C4-2B (cell line): Measurements from ENCODE around the gene RRM1.
"Not testable (repeated sequence)": the region's sequence is repeated elsewhere in the genome, so short reads cannot be mapped to it uniquely, and the experiment has no call there.

Experiments
- CTCF ChIP-seq: fragments of 450-650 bp; conservative IDR thresholded peaks from 2 replicates; pipeline ENCODE4 v1.5.1; 2017; ENCODE audit warnings: mild to moderate bottlenecking
- ZFX ChIP-seq: fragments of 450-650 bp; IDR thresholded peaks from 2 replicates; pipeline ENCODE4 v1.6.1; 2017

- not testable (repeated sequence) for TF ChIP-seq CTCF, ZFX
Measured at GRCh38 chr11:4158818-4159217, 64.2 kb downstream of the RRM1 start.
